Measurements from ENCODE around the gene MCM6.

GRCh38 chr2:135913727-135914365 is 37.6 kb upstream of the MCM6 start:
- TF ChIP-seq CTCF (IDR thresholded peaks at IDR 0.05 in 4 of 5, conservative IDR thresholded peaks at IDR 0.05 in 1 of 5) (peak; percentile 35 to 74 (median 62)), POLR2A (IDR thresholded peaks at IDR 0.05) (no peak)

Data from gastrocnemius medialis (tissue), 4 donors.